ENCODE data around the gene IL6R.
A peak's percentile ranks its signal among the peaks of the same experiment; 100 is the strongest.

IL6R gene

DNA sequence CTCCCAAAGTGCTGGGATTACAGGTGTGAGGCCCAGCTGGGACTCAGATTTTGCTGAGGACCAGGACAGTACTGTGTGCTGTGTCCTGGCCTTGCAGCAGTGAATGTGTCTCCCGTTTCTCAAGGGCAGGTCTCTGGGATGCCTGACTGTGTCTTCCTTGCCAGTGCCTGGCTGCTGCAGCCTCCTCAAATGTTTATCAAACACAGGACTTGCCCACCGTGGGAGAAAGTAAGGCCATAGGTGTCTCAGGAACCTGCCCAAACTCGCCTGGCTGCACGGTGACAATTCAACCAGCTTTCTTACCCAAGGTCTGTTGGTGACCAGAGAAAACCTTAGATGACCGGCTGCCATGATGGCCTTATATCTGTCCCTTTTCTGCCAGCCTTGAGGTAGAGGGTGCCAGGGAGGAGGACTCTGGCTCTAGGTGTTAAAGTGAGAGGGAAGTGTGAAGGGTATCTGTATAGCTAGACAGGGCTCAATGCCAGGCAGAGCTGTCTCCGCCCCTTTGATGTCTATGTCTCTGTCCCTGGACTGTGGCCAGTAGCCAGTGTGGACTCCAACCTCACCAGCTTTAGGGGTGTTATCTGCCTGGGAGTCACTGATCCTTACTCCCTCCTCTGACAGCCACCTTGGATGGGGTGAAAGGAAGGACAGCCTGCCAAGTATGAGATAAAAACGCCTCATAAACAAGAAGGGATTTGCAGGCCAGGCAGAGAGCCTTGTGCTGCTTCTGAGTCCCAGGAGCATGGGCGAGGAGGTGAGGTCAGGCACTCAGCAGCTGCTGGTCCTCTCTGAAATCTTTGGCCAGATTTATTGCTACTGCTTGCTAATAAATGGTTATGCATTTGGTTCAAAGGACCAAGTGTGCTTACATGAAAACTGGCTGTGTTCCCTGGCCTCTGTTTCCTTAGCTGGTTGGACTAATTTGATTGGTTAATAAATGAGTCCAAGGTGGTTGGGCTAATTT is 22.3 kb downstream of the IL6R start:
- no peak for DNase-seq

DNA sequence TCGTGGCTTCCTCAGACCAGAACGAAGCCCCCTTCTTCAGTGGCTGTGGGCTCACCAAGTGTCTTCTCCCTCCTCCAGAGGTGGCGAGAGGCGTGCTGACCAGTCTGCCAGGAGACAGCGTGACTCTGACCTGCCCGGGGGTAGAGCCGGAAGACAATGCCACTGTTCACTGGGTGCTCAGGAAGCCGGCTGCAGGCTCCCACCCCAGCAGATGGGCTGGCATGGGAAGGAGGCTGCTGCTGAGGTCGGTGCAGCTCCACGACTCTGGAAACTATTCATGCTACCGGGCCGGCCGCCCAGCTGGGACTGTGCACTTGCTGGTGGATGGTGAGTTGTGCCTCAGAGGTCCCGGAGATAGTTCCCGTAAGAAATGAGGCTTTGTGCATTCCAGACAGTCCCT is 24.0 kb downstream of the IL6R start:
- DNase-seq: no peak

DNA sequence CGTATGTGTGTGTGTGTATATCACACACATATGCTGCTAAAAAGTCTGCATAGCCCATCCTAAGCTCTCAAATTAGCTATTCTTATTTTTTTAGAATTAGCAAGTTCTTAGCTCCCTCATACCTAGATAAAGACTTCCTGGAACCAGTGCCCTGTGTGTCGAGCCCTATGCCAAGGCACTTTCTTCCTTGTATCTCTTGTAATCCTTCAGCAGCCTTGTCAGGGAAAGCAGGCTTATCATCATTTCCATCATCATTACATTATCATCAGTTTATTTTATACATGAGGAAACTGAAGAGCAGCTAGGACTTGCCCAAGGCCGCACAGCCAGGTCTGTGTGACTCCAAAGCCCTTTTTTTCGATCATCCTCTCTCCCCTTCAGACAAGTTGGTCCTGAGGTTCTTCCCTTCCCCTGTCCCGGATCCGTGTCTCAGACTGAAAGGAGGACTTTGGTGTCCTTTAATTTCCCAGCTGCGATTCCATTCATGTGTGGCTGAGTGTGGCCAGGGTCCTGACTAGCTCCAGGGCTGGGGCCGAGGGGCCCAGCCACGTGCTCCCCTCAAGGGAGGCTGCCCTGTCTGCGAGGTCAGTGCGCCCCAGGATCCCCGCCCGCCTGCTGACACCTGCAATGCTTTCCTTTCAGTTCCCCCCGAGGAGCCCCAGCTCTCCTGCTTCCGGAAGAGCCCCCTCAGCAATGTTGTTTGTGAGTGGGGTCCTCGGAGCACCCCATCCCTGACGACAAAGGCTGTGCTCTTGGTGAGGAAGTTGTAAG is 24.9 kb downstream of the IL6R start:
- DNase-seq: no peak

DNA sequence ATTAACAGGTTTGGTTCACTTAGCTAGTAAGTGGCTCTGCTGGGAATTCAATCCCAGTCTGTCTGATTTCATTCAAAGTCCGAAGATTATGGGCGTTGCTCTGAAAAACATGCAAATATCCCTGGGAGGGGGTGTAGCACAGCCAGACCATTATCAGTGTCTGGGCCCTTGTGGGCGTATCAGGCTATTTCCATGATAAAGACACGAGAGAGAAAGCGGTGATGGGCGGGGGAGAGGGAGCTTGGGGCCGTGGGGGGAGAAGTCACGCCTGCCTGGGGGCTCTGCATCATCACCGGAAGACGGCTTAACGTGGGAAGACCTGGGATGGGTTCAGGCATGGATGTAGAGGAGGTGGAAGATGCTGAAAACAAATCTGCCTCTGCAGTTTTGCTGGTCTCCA is 25.8 kb downstream of the IL6R start:
- DNase-seq: no peak

DNA sequence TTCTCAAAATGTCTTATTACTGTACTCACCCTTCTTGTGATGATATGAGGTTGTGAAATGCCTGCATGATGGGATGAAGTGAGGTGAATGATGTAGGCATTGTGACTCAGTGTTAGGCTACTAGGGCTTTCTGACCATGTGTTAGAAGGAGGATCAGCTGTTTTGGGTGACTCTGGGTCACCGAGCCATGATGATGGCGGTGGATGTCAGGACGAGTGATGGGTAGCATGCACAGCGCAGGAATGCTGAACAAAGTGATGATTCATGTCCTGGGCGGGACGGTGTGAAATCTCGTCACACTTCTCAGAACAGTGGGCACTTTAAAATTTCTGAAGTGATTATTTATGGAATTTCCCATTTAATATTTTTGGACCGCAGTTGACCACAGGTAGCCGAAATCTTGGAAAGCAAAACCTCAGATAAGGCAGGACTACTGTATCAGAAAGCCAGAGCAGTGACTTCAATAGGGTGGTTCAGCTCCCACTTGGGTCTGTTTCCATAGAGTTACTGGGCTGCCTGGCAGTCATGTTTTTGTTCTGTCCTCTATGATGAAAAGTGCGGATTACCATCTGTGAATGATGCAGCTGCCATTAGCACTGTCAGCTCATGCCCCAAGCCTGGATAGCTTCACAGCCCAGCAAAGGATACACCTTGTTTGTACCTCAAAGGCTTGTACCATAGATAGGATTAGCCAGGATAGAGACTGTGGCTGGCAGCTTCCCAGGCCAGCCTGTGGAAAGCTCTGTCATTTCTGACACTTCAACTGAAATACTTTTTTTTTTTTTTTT is 26.6 kb downstream of the IL6R start:
- DNase-seq: peak; percentile 78 to 81

DNA sequence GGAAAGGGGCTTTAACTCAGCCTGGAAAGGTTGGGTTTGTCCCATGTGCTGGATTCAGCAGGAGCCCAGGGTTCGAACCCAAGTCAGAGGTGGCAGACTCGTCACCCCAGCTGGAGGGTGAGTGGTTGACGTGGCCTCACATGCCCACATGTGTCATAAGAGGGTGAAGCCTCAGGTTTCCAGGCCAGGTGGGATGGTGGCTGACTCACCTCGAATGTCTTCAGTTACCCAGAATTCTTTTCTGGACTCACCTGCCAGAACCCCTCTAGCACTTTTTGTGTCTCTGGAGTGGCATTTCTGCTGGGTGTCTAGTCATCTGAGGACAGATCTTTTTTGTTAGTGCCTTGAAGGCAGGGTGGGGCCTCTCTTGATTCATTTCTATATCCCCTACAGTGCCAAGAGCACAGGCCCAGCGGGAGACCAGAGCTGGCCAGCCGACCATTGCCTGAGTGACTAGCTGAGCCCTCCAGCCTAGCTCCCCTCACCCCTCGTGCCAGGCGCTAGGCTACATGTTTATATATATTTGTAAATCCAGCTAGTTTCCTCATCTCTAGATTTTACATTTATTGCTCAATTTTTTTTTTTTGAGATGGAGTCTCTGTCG is 28.1 kb downstream of the IL6R start:
- DNase-seq: peak; percentile 60 to 68

DNA sequence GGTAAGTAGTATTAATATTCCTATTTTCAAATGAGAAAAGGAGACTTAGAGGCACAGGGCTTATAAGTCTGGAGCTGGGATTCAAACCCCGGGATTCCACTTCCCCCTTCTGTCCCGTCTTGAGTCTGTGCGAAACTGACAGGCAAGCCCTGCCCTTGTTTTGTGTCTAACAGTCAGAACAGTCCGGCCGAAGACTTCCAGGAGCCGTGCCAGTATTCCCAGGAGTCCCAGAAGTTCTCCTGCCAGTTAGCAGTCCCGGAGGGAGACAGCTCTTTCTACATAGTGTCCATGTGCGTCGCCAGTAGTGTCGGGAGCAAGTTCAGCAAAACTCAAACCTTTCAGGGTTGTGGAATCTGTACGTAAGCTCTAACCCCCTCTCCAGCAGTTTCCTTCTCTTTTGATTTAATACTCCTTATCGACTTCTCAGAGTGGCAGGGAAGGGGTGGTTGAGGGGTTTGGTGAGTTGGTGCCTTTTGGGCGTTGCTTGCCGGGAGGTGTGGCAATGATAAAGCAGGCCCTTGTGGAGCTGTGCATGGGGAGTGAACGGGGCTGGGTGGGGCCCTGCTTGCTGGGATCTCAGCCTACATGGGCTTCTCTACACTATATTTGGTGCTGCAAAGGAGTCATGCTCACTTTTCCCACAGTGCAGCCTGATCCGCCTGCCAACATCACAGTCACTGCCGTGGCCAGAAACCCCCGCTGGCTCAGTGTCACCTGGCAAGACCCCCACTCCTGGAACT is 29.4 kb downstream of the IL6R start:
- DNase-seq: no peak

DNA sequence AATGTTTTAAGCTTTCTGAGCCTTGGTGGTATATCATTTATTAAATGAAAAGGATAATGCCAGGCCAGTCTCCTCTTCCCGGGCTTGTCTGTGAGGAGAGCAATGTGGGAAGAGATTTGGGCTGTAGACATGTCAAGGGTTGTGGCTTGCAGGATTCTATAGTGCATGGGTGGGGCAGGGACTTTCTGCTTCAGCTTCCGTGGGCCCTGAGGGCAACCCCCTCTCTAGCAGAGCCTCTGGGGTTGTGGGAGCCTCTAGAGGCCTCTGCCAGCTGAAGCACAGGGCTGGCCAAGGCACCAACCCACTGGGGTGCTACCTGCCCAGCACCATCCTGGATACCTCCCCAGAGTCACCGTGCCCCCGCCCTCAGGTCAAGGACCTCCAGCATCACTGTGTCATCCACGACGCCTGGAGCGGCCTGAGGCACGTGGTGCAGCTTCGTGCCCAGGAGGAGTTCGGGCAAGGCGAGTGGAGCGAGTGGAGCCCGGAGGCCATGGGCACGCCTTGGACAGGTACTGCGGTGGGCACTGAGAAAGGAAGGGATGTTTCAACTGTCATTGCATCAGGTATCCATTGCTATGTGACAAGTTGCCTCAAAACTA is 30.6 kb downstream of the IL6R start:
- no peak for DNase-seq

DNA sequence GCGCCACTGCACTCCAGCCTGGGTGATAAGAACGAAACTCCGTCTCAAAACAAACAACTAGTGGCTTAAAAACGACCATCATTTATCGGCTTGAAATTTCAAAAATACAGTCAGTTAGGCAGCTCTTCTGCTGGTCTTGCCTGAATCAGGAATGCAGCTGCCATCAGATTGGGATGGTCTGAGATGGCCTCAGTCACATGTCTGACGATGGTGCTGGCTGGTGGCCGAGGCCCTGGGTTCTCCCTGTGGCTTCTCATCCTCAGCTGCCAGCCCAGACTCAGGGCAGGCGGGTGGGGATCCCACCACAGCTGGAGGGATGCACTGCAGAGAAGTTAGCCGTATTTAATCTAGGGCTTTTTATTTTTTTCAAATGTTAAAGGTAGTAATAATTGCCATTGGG is 31.3 kb downstream of the IL6R start:
- DNase-seq: no peak

DNA sequence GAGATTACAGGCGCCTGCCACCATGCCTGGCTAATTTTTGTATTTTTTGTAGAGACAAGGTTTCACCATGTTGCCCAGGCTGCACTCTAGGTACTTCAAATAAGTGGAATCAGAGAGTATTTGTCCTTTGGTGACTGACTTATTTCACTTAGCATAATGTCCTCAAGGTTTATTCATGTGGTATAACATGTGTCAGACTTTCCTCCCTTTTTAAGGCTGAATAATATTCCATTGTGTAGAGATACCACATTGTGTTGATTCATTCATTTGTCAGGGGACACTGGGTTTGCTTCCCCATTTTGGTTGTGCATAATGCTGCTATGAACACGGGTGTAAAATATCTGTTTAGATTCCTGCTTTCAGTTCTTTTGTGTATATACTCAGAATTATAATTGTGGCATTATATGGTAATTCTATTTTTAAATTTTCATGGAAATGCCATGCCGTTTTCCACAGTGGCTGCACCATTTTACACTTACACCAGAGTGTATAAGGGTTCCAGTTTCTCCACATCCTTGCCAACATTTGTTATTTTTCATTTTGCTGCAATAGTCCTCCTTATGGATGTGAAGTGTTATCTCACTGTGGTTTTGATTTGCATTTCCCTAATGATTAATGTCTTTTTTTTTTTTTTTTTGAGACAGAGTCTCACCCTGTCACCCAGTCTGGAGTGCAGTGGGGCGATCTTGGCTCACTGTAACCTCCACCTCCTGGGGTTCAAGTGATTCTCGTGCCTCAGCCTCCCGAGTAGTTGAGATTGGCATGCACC is 35.1 kb downstream of the IL6R start:
- no peak for DNase-seq

DNA sequence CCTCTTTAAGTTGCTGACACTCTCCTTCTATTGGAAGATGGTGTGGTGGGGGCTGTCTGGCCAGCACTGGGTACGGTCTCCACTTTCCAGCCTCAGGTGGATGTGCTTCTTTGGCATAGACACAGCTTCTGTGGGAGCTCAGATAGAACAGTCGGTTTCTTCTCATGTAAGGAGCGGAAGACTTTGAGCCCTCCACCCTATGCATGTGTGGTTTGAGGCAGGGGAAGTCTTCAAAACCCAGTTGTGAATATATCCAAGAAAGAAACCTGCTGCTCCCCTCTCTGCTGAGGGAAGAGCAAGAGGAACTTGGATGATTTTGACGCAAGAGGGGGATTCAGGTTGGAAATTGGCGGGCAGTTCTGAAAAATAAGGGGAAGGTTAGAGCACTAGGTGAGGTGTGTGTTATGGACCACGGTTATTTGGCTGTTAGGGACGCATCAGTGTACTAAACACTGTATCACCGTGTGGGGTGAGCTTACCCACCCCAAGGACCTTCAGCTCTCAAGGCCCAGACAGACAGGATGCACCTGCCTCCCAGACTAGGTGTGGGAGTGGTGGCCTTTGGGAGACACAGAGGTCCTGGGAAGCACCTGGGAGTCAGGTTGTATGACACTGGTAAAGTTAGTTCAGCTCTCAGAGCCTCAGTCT is 36.2 kb downstream of the IL6R start:
- no peak for DNase-seq

DNA sequence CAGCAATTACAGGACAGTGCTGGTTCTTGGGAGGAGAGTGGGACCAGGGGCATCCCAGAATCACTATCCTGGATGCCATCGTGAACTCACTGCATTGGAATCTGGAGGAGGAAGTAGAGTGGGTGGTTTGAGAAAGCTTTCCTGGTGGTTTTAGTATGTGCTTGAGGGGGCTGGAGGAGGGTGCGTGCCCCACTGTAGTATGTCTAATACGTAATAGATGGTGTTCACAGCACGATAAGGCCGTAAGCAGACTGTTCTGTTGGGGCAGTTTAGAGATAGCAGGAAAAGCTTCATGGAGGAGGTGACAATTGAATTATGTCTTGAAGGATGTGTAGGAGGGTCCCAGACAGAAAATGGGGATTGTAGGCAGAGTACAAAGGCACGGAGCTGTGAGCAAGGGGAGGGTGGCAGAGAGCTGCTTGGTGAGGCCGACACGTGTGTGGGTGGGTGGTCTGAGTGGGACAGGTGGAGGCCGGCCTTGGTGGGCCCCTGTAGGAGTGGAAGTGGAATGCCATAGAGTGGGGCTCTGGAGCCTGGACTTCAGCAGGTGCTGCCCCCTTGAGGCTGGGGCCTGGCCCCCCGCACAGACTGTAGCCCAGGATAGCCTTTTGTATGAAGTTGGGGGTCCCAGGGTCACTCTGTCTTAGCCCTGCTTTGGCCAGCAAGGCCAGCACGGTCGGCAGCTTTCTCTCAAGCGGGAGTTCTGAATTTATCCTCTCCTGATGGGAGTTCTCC is 37.0 kb downstream of the IL6R start:
- no peak for DNase-seq

DNA sequence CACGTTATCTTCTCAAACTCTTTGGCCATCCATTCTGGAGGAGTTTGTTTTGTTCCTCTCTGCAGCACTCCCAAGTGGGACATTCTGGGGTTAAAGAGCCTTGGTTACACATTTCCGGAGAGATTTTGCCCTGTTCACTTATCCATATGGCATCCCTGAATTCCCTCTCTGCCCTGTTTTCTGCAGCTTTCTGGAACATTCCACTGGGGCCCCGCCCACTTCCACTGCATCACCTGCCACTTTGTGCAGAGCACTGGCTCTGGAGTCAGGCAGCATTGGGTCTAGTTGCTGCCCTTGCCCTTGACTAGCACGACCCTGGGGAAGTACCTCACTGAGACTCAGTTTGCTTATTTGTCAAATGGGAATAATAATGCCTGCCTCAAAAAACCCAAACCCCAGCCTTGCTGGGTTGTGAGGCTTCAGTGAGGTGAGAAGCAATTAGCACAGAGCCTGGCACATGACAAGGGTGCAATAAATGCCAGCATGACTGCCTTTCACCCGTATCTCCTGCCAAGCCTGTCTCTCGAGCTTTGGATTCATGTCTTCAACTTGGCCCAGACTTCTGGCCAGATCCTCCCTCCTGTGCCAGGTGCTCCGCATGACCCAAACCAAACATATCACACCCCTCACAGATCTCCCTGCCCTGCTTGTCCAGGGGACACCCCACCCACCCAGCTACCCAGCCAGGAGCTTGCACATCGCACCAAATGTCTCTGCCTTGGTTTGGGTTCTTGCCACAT is 38.3 kb downstream of the IL6R start:
- no peak for DNase-seq

DNA sequence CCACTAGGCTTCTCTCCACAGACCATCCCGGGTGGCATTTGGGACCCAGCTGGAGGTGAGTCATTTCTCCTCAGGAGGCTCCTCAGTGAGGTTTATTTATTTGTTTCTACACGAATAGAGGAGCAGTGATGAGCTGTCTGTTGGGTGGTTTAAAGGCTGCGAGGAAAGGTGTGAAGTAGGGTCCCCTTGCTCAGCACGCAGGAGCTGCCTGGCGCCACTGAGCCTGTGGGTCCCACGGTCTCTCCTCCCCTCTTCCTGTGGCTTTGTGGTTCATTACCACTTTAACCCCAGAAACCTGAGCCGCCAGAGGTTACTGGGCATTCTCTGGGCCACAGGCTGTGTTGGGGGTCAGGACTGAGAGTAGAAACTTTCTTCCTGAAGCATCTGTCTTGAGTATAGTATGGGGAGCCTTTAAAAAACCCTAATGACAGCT is 39.9 kb downstream of the IL6R start:
- DNase-seq: peak; percentile 71

DNA sequence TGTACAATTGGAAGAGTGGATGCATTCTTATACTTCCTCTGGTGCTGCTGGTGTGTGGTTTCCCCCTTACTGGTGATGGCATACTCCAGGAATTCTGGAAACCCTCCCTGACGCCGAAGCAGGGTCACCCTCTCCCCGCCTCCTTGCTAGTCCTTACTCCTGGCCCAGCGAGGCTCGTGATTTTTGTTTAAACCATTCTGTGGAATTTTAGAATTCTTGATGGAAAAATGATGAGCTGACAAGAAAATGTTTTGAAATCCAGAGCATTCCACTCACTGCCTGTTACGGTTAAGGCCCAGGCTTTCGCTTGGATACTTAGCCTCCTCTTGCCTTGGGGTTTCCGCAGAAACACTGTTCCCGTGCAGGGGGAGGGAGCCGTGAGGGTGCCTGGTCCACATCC is 41.1 kb downstream of the IL6R start:
- no peak for DNase-seq

DNA sequence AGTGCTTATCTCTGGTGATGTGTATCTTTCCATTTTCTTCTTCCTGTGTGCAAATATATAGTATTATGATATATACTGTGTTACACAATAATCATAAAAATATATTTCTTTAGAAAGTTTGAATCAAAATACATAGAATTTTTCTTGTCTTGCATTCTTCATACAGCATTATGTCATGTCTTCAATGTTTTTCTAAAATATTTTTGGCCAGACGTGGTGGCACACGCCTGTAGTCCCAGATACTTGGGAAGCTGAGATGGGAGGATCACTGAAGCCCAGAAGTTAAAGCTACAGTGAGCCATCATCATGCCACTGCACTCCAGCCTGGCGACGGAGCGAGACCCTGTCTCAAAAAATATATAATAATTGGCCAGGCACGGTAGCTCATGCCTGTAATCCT is 41.6 kb downstream of the IL6R start:
- no peak for DNase-seq

DNA sequence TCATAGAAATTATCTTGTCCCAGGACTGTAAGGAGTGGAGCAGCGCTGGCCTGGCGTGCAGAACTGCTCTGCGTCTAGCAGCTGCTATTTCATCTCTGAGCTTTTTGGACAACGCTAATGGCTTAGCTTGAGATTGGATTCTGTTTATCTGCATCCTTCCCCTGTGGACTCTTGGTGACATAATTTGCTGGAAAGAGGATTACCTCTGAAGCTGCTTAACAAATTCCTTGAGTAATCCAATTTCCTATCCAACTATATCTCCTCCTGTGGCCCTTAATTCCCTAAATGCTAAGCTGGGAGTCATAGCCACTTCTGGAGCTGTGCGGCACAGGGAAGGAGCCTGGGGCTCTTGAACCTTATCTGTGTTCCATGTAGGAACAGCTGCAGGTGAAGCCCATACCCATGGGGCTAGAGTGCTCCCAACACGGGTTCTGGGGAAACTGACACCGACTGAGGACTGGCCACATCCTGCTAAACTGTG is 43.2 kb downstream of the IL6R start:
- no peak for DNase-seq

DNA sequence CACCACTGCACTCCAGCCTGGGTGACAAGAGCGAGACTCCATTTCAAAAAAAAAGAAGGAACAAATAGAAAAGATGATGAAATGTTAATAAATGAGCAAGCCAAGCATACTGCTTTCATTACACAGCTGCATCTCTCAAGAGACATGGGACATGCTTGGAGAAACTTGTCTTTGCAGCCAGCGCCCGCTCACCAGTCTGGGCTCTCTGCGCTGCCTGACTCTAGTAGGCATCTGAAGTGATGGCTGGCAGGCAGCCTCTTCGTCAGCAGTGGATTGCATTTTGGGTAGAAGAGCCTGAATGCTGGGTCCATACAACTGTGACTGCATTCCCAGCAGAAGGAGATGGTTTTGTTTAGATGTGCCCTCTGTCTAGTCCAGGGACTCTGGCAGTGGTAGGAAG is 48.0 kb downstream of the IL6R start:
- DNase-seq: no peak
